ENCODE data around the gene CCDC28B. TPM values are rescaled to one million over a fixed set of nuclear protein-coding genes. Genes with fewer than 3 reads are reported as not detected.

The CCDC28B gene
- total and polyA plus RNA-seq, 2 of the 13 experiments (the other 11 are each of a cell fraction or from before 2014, with no cell fraction given), result 2.6 to 3.5 TPM

GRCh38 chr1:32219022-32219421, 18.6 kb downstream of the CCDC28B start:
- ChIA-PET POLR2A (interaction anchor here (0.6 to 1.4 kb wide), 3 partner anchors 22 to 298 kb away, joined by 3 to 5 read pairs (median 4); no protein-coding TSS in a partner anchor), CTCF (ENCODE audit: low intra/inter-chr PET ratio, low total read pairs) (no interaction called here)
- intact Hi-C loops (cut with micrococcal nuclease; ENCODE audit: unreplicated experiment), result no loop called here
- in situ Hi-C loops (cut with HindIII; ENCODE audit: extremely low pct_ligation_motif_present, low pct_unique_long_range_greater_than_20kb), result loop anchor here (10.0 kb wide), 1 partner anchor 196 kb away; no protein-coding TSS in a partner anchor
- Histone ChIP-seq H3K27ac (ENCODE audit: extremely low read length, insufficient read depth, low read length) (no peak overlapping the region), H3K36me3 (replicated peaks in 1 of 2; ENCODE audit: control insufficient read depth in 1 of 2, insufficient read depth in 2 of 2, low read length in 2 of 2) (peaks cover 11 to 33% of the 10 kb centered on the region in 2 experiments; a peak in 4 of 5 replicates), H3K9me3 (ENCODE audit: low read length) (no peaks in the 10 kb centered on the region), H3K27me3 (ENCODE audit: control insufficient read depth in 1 of 2, insufficient read depth in 2 of 2, low read length in 2 of 2) (no peaks in the 10 kb centered on the region; a peak in 2 of 5 replicates), H3K4me3 (replicated peaks in 1 of 3; ENCODE audit: insufficient read depth in 1 of 3, low read depth in 2 of 3, low read length in 3 of 3) (no peak overlapping the region), H3K4me1 (ENCODE audit: insufficient read depth, low read length) (peaks cover 34% of the 10 kb centered on the region), H3K79me2 (ENCODE audit: insufficient read depth, low read length) (peaks cover 25% of the 10 kb centered on the region), H3K9ac (ENCODE audit: insufficient read depth, low read depth, low read length) (no peak overlapping the region), H3K4me2 (ENCODE audit: low read depth, low read length) (no peak overlapping the region), H4K20me1 (ENCODE audit: insufficient read depth, low read length) (no peaks in the 10 kb centered on the region; the same call in 1 of the 2 replicates), H2AFZ (ENCODE audit: low read length) (no peak overlapping the region)
- no TSS peak for BruUV-seq (replicated peaks)
- no peak for TF ChIP-seq KDM5A (IDR thresholded peaks at IDR 0.05; ENCODE audit: borderline replicate concordance, low read length)
- no peak for TF ChIP-seq ZNF724P (CRISPR knock-in tag; IDR thresholded peaks at IDR 0.05; ENCODE audit: borderline replicate concordance)
- no peak for TF ChIP-seq SNAI1 (CRISPR knock-in tag; IDR thresholded peaks at IDR 0.05; ENCODE audit: borderline replicate concordance)
- TF ChIP-seq GMEB1 (CRISPR knock-in tag; IDR thresholded peaks at IDR 0.05; ENCODE audit: borderline replicate concordance), result no peak
- TF ChIP-seq HOXA9 (CRISPR knock-in tag; IDR thresholded peaks at IDR 0.05; ENCODE audit: borderline replicate concordance), result no peak
- no peak for TF ChIP-seq TEF (CRISPR knock-in tag; IDR thresholded peaks at IDR 0.05)
- no peak for TF ChIP-seq ZNF253 (CRISPR knock-in tag; IDR thresholded peaks at IDR 0.05; ENCODE audit: borderline replicate concordance)
- FAIRE-seq, result no peak
- no peak for ATAC-seq
- DNase-seq (ENCODE audit: low spot score), result no peak
- WGBS (ENCODE audit: low lambda C conversion rate), result 92% methylated on average over 7 of the region's 7 CpGs
